T-helper 1 cell treated with Interleukin-12 subunit alpha and Interleukin-12 subunit beta and Interleukin-4 antibody, amounts not matched to agents 30 μg/mL and 1 μg/mL, for 36 hours (primary cell): Measurements from ENCODE around the gene MIS18A.
"Not testable (repeated sequence)": the region's sequence is repeated elsewhere in the genome, so short reads cannot be mapped to it uniquely, and the experiment has no call there.

Source experiments
- H3K27ac Mint-ChIP-seq: one replicate; pipeline ENCODE4 v1.8.0; 2021; ENCODE audit warnings: mild to moderate bottlenecking, mixed read lengths
- H3K27me3 Mint-ChIP-seq: one replicate; pipeline ENCODE4 v1.8.0; 2021; ENCODE audit warnings: low read depth, mixed read lengths
- H3K36me3 Mint-ChIP-seq: one replicate; pipeline ENCODE4 v1.8.0; 2021; ENCODE audit warnings: low read depth, mixed read lengths
- H3K4me1 Mint-ChIP-seq: one replicate; pipeline ENCODE4 v1.8.0; 2021; ENCODE audit warnings: low read depth, mixed read lengths
- H3K4me3 Mint-ChIP-seq: one replicate; pipeline ENCODE4 v1.8.0; 2021; ENCODE audit warnings: mild to moderate bottlenecking, moderate library complexity, mixed read lengths
- H3K9me3 Mint-ChIP-seq: one replicate; pipeline ENCODE4 v1.8.0; 2021; ENCODE audit warnings: mixed read lengths

Gene MIS18A

GRCh38 chr21:32312326-32312725, 33.5 kb upstream of the MIS18A start:
- H3K27ac Mint-ChIP-seq: no peak overlapping the region
- H3K9me3 Mint-ChIP-seq: no peaks in the 10 kb centered on the region
- H3K27me3 Mint-ChIP-seq: no peaks in the 10 kb centered on the region
- peaks cover 4% of the 10 kb centered on the region for H3K4me1 Mint-ChIP-seq
- H3K36me3 Mint-ChIP-seq: peaks cover 7% of the 10 kb centered on the region
- no peak overlapping the region for H3K4me3 Mint-ChIP-seq

GRCh38 chr21:32311621-32312020, 32.8 kb upstream of the MIS18A start:
- Mint-ChIP-seq H3K27ac (no peak overlapping the region), H3K4me1 (peaks cover 4% of the 10 kb centered on the region), H3K9me3 (no peaks in the 10 kb centered on the region), H3K4me3 (no peak overlapping the region), H3K27me3 (no peaks in the 10 kb centered on the region), H3K36me3 (peaks cover 5% of the 10 kb centered on the region)

GRCh38 chr21:32310976-32311375, 32.1 kb upstream of the MIS18A start:
- H3K27ac Mint-ChIP-seq: peak overlapping the region; percentile 36
- H3K4me3 Mint-ChIP-seq, H3K36me3 Mint-ChIP-seq, H3K9me3 Mint-ChIP-seq, H3K4me1 Mint-ChIP-seq, H3K27me3 Mint-ChIP-seq: not testable (repeated sequence)

GRCh38 chr21:32309906-32310460, 31.1 kb upstream of the MIS18A start:
- peaks cover 5% of the 10 kb centered on the region for H3K36me3 Mint-ChIP-seq
- H3K9me3 Mint-ChIP-seq: no peaks in the 10 kb centered on the region
- H3K27me3 Mint-ChIP-seq: no peaks in the 10 kb centered on the region
- no peak overlapping the region for H3K27ac Mint-ChIP-seq
- H3K4me3 Mint-ChIP-seq: no peak overlapping the region
- H3K4me1 Mint-ChIP-seq: peaks cover 4% of the 10 kb centered on the region

GRCh38 chr21:32308696-32309095, 29.8 kb upstream of the MIS18A start:
- Mint-ChIP-seq H3K9me3 (no peaks in the 10 kb centered on the region), H3K4me1 (peaks cover 4% of the 10 kb centered on the region), H3K36me3 (peaks cover 5% of the 10 kb centered on the region), H3K27me3 (no peaks in the 10 kb centered on the region), H3K4me3 (no peak overlapping the region), H3K27ac (no peak overlapping the region)

GRCh38 chr21:32307706-32308105, 28.9 kb upstream of the MIS18A start:
- H3K36me3 Mint-ChIP-seq: peaks cover 3% of the 10 kb centered on the region
- peaks cover 4% of the 10 kb centered on the region for H3K4me1 Mint-ChIP-seq
- H3K9me3 Mint-ChIP-seq: no peaks in the 10 kb centered on the region
- no peak overlapping the region for H3K27ac Mint-ChIP-seq
- H3K4me3 Mint-ChIP-seq: no peak overlapping the region
- H3K27me3 Mint-ChIP-seq: no peaks in the 10 kb centered on the region

- H3K27me3 Mint-ChIP-seq: no peaks in the 10 kb centered on the region
- H3K4me1 Mint-ChIP-seq: peaks cover 4% of the 10 kb centered on the region
- peaks cover 3% of the 10 kb centered on the region for H3K36me3 Mint-ChIP-seq
- no peaks in the 10 kb centered on the region for H3K9me3 Mint-ChIP-seq
- no peak overlapping the region for H3K27ac Mint-ChIP-seq
- H3K4me3 Mint-ChIP-seq: no peak overlapping the region
Measured at GRCh38 chr21:32306021-32306780, 27.4 kb upstream of the MIS18A start.

- Mint-ChIP-seq H3K4me1 (no peaks in the 10 kb centered on the region), H3K27ac (no peak overlapping the region), H3K27me3 (no peaks in the 10 kb centered on the region), H3K4me3 (no peak overlapping the region), H3K9me3 (no peaks in the 10 kb centered on the region), H3K36me3 (peaks cover 2% of the 10 kb centered on the region)
Measured at GRCh38 chr21:32304998-32305397, 26.1 kb upstream of the MIS18A start.

- Mint-ChIP-seq H3K27ac (no peak overlapping the region), H3K36me3 (peaks cover 2% of the 10 kb centered on the region), H3K27me3 (no peaks in the 10 kb centered on the region), H3K9me3 (no peaks in the 10 kb centered on the region), H3K4me1 (no peaks in the 10 kb centered on the region), H3K4me3 (no peak overlapping the region)
Measured at GRCh38 chr21:32303385-32303784, 24.5 kb upstream of the MIS18A start.

GRCh38 chr21:32302560-32302959, 23.7 kb upstream of the MIS18A start:
- Mint-ChIP-seq H3K4me1 (no peaks in the 10 kb centered on the region), H3K27me3 (no peaks in the 10 kb centered on the region), H3K27ac (no peak overlapping the region), H3K9me3 (no peaks in the 10 kb centered on the region), H3K4me3 (no peak overlapping the region), H3K36me3 (peaks cover 2% of the 10 kb centered on the region)

GRCh38 chr21:32301596-32301995, 22.7 kb upstream of the MIS18A start:
- H3K9me3 Mint-ChIP-seq: no peaks in the 10 kb centered on the region
- no peak overlapping the region for H3K27ac Mint-ChIP-seq
- no peaks in the 10 kb centered on the region for H3K27me3 Mint-ChIP-seq
- H3K4me1 Mint-ChIP-seq: no peaks in the 10 kb centered on the region
- peaks cover 2% of the 10 kb centered on the region for H3K36me3 Mint-ChIP-seq
- H3K4me3 Mint-ChIP-seq: no peak overlapping the region

GRCh38 chr21:32300117-32300681, 21.4 kb upstream of the MIS18A start:
- no peak overlapping the region for H3K4me3 Mint-ChIP-seq
- peaks cover 2% of the 10 kb centered on the region for H3K36me3 Mint-ChIP-seq
- H3K4me1 Mint-ChIP-seq: no peaks in the 10 kb centered on the region
- H3K27me3 Mint-ChIP-seq: no peaks in the 10 kb centered on the region
- no peak overlapping the region for H3K27ac Mint-ChIP-seq
- H3K9me3 Mint-ChIP-seq: no peaks in the 10 kb centered on the region

GRCh38 chr21:32299695-32300094, 20.8 kb upstream of the MIS18A start:
- Mint-ChIP-seq H3K4me3 (no peak overlapping the region), H3K4me1 (no peaks in the 10 kb centered on the region), H3K27me3 (no peaks in the 10 kb centered on the region), H3K9me3 (no peaks in the 10 kb centered on the region), H3K27ac (no peak overlapping the region), H3K36me3 (peaks cover 2% of the 10 kb centered on the region)

GRCh38 chr21:32298658-32299081, 19.8 kb upstream of the MIS18A start, which contains the start of gene MRAP:
Gene MRAP, plus strand, starts transcription at chr21:32298855. Its CDS starts 117 bp downstream, at chr21:32298972.
- Mint-ChIP-seq H3K27ac (no peak within 1 kb of the TSS), H3K27me3 (no peaks in the 10 kb centered on the region), H3K9me3 (no peaks in the 10 kb centered on the region), H3K4me3 (no peak within 1 kb of the TSS), H3K4me1 (no peaks in the 10 kb centered on the region), H3K36me3 (peaks cover 2% of the 10 kb centered on the region)

- peaks cover 2% of the 10 kb centered on the region for H3K36me3 Mint-ChIP-seq
- H3K4me1 Mint-ChIP-seq: no peaks in the 10 kb centered on the region
- H3K27ac Mint-ChIP-seq: no peak overlapping the region
- no peaks in the 10 kb centered on the region for H3K9me3 Mint-ChIP-seq
- no peaks in the 10 kb centered on the region for H3K27me3 Mint-ChIP-seq
- no peak overlapping the region for H3K4me3 Mint-ChIP-seq
Measured at GRCh38 chr21:32298148-32298559, 19.3 kb upstream of the MIS18A start.
